Stimulated activated CD4-positive, alpha-beta T cell treated with anti-CD3 and anti-CD28 coated beads, Interleukin-12 subunit alpha, Interleukin-12 subunit beta, amount 100 ng/mL, for 48 hours (primary cell): Measurements from ENCODE around the gene HLA-DOB.

Source experiments
- DNase-seq, 3 donors: peaks; one replicate each; pipeline ENCODE4 v3.0.0-alpha.2; 2020; ENCODE audit warnings: low read depth in 2 of 3, low spot score in 1 of 3

Gene HLA-DOB

DNA sequence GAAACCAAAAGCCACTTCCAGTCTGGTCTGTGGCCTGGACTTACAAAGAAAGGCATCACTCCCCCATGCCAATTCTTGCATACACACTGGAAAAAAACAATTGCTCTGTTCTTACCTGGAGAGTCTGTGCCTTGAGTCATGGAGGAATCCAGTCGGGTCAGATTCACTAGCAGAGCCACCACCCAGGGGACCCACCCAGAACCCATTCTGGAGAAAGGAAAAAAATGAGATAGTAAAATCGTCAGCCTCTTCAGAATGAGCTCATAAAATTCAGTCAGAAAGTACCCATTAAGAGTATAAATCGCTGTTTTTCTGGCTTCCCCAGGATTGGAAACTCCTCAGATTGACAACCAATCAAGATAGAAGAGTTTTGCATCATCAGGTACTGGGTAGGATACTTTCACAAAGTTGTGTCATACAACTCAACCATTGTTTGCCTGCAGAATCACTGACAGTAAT lies at the start of gene HLA-DOB:
HLA-DOB (minus strand) TSS at position 257 of the 459 bp plus-strand sequence; CDS start at position 206, 51 bp downstream.
- no peak for DNase-seq

GRCh38 chr6:32865724-32866443 lies 49.1 kb upstream of the HLA-DOB start:
- DNase-seq, result no peak

GRCh38 chr6:32862725-32863124 lies 45.9 kb upstream of the HLA-DOB start:
- DNase-seq, result no peak

DNA sequence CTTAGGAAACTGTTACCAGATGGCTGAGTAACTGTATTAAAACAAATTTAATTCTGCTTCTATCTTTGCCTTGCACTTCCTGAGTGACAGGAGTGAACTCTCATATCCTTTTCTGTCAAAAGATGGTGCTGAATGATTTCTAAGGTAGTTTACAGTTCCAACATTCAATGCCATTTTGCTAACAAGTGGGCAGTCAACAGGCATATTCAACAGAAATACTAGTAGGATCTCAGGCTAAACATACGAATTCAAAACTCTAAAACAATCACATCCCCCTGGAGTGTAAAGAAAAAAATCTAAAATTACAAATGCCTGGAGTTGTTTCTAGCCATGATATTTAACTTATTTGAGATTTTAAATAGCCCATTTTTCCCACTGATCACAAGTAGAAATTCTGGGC lies 43.9 kb upstream of the HLA-DOB start:
- DNase-seq, result no peak

DNA sequence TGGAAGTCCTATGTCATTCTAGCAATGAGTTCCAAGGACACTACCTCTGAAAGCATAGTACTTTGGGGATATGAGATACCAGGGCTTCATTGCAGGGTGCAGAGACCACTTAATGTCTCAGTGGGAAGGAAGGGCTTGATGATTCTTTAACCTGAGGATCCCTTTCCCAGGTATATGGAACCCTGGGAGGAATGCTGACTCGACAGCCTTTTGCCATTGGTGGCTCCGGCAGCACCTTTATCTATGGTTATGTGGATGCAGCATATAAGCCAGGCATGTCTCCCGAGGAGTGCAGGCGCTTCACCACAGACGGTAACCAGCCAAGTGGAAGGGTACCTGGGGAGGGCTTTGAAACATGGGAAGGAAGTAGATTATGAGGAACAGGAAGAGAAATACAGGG lies 41.4 kb upstream of the HLA-DOB start:
- DNase-seq, result no peak

- no peak for DNase-seq
These were observed 40.5 kb upstream of the HLA-DOB start for GRCh38 chr6:32857156-32857891.

- DNase-seq, result no peak
These were observed 38.8 kb upstream of the HLA-DOB start for GRCh38 chr6:32855467-32856174.

GRCh38 chr6:32854376-32855178 lies 37.8 kb upstream of the HLA-DOB start:
- peak in 1 of 3 donors; percentile 54 for DNase-seq

DNA sequence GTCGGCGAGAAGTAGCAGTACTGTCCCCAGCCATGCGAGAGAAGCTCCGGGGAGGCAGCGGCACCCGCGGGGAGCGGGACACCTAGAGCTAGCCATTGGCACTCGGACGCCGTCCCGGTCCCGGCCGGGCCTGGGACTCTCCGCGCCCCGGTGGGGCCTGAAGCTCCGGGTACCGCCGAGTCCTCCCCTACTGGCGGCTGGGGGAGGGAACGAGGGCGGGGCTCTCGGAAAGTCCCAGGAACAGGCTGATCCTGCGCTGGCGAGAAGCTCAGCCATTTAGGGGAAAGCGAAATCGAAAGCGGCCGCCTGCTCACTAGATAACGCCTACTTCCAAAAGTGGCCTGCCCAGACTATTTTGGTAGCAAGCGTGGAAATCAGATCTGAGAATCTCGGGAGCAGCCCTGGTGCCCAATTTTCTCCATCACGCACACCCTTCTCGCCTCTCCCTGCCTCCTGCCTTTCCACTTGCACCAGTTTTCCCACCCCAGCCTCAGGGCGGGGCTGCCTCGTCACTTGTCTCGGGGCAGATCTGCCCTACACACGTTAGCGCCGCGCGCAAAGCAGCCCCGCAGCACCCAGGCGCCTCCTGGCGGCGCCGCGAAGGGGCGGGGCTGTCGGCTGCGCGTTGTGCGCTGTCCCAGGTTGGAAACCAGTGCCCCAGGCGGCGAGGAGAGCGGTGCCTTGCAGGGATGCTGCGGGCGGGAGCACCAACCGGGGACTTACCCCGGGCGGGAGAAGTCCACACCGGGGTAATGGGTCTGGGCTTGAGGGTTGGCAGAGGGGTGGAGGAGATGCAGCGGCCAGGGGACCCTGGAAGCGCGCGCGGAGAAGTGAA lies 37.0 kb upstream of the HLA-DOB start, which contains the start of the genes PSMB9 and TAP1:
PSMB9 (plus strand) TSS at position 652 of the 835 bp plus-strand sequence; CDS start at position 690, 38 bp downstream.
TAP1 (minus strand) TSS at position 164 of the 835 bp plus-strand sequence; CDS start at position 96, 68 bp downstream.
- peak; percentile 93 to 96 (median 94) for DNase-seq

GRCh38 chr6:32852844-32853540 lies 36.2 kb upstream of the HLA-DOB start:
- peak in 1 of 3 donors; percentile 48 for DNase-seq

DNA sequence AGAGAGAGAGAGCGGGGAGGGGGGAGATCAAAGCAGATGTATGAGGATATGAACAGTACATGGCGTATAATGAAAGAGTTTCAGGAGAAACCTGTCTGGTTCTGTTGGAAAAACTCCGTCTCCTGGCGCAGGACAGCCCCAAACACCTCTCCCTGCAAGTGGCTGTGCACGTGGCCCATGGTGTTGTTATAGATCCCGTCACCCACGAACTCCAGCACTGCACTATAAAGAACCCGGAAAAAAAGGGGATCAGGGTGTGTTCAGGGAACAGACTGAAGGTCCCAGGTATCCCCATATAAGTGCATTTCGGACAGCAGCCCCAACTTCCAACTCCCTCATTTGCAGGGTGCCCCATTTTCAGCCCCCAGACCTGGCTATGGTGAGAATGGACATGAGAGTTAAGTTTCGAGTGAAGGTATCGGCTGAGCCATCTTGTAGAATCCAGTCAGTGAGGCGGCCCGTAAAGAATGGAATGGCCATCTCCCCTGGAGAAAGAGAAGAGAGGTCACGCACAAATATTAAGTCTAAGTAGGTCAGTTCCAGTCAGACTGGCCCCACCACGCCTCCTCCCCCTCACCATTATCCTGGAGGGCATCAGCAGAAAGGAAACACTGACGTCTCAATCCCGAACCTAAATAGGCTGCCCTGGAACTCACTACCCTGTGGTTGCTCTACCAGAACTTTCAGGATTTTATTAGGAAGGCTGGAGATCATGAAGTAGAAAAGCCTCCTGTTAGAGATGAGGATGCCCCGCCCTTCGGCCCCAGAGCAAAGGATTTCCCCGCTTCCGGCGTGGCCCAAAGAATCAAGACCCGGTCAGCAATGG lies 35.4 kb upstream of the HLA-DOB start:
- peak in 1 of 3 donors; percentile 40 for DNase-seq

- no peak for DNase-seq
These were observed 34.2 kb upstream of the HLA-DOB start for GRCh38 chr6:32851025-32851424.

- DNase-seq, result no peak
These were observed 32.3 kb upstream of the HLA-DOB start for GRCh38 chr6:32849126-32849525.

DNA sequence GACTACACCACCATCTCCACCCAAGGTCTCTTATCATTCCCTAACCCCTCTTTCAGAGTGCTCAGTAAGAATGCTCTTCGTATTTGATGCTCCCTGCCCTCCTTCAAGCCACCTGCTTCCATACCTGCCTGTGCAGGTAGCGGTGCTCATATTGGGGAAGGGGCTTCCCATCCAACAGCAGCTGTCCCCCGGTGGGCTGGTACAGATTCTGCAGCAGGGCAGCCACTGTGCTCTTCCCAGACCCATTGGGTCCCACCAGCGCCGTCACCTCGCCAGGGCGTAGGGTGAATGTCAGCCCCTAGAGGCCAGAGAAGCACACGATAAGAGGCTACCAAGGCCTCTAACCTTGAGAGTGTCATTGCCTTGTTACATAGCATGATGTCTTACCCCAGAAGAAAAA lies 31.0 kb upstream of the HLA-DOB start:
- DNase-seq, result no peak

DNA sequence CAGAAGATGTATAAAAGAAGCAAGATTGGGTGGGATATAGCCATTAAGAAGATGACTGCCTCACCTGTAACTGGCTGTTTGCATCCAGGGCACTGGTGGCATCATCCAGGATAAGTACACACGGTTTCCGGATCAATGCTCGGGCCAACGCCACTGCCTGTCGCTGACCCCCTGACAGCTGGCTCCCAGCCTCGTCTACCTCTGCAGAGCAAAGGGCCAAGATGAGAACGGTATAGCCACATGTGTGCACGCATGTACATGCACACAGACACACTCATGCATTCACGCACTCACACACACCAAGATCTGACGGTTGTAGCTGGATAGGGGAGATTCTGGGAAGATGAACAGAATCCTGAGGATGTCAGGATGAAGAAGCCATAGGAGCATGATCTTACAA lies 30.2 kb upstream of the HLA-DOB start:
- DNase-seq, result no peak

DNA sequence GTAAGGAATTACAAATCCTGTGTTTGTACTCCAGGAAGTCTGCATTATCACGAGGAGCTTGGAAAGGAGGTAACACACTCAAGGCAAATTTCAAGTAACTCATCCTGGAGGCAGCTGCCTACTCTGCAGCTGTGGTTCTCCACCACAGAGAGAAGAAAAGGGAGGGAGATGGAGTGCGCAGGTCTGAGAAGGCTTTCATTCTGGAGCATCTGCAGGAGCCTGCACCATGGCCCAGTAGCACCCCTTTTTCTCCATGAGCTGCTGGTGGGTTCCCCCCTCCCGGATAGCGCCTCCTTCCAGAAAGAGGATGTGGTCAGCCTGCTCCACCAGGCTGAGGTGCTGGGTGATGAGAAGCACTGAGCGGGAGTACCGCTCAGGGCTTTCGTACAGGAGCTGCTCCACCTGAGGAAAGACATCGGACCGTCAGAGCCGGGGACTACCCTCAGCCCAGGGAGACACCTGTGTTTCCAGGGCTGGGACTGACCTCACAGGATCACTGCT lies 28.6 kb upstream of the HLA-DOB start:
- peak in 1 of 3 donors; percentile 34 for DNase-seq

GRCh38 chr6:32844839-32845383 lies 28.1 kb upstream of the HLA-DOB start:
- DNase-seq, result no peak
